ENCODE results near the gene CHRNB2.

CHRNB2 gene

GRCh38 chr1:154575951-154576566, 8.5 kb downstream of the CHRNB2 start:
- DNase-seq (ENCODE audit: insufficient read length, low spot score) (no peak), FAIRE-seq (no peak)
- TF ChIP-seq POU2F2 (IDR thresholded peaks at IDR 0.05; ENCODE audit: low read depth, low read length) (no peak), POLR2AphosphoS5 (IDR thresholded peaks at IDR 0.05; ENCODE audit: low read depth, low read length) (0 out of 2 replicates have a peak, but pooled peaks have one; percentile 13)

- no peak for FAIRE-seq
- TF ChIP-seq PAX5 (IDR thresholded peaks at IDR 0.05; ENCODE audit: insufficient read depth, low read length, severe bottlenecking) (no peak), SPI1 (IDR thresholded peaks at IDR 0.05; ENCODE audit: low read depth, low read length) (no peak), POLR2A (IDR thresholded peaks at IDR 0.05; ENCODE audit: low read depth, low read length) (peak; percentile 30; the same call in 1 of the 2 replicates)
- no peak for DNase-seq (ENCODE audit: insufficient read length, low spot score)
Measured at GRCh38 chr1:154577346-154578057, 9.9 kb downstream of the CHRNB2 start.

GRCh38 chr1:154578058-154578418, 10.5 kb downstream of the CHRNB2 start:
- TF ChIP-seq POLR2AphosphoS5 (IDR thresholded peaks at IDR 0.05; ENCODE audit: low read depth, low read length) (0 out of 2 replicates have a peak, but pooled peaks have one; percentile 3), POU2F2 (IDR thresholded peaks at IDR 0.05; ENCODE audit: low read depth, low read length) (no peak), SPI1 (IDR thresholded peaks at IDR 0.05; ENCODE audit: low read depth, low read length) (no peak), POLR2A (IDR thresholded peaks at IDR 0.05; ENCODE audit: low read depth, low read length) (peak; percentile 0; the same call in 1 of the 2 replicates), TAF1 (IDR thresholded peaks at IDR 0.05; ENCODE audit: low read depth, low read length) (no peak), PAX5 (IDR thresholded peaks at IDR 0.05; ENCODE audit: insufficient read depth, low read length, severe bottlenecking) (no peak)
- FAIRE-seq, result no peak
- no peak for DNase-seq (ENCODE audit: insufficient read length, low spot score)

- DNase-seq (ENCODE audit: insufficient read length, low spot score), result no peak
- 0 out of 2 replicates have a peak, but pooled peaks have one; percentile 57 for TF ChIP-seq POLR2AphosphoS5 (IDR thresholded peaks at IDR 0.05; ENCODE audit: low read depth, low read length)
- TF ChIP-seq POU2F2 (IDR thresholded peaks at IDR 0.05; ENCODE audit: low read depth, low read length), result no peak
- TF ChIP-seq POLR2A (IDR thresholded peaks at IDR 0.05; ENCODE audit: low read depth, low read length), result no peak; the same call in 1 of the 2 replicates
- no peak for FAIRE-seq
Measured at GRCh38 chr1:154579374-154579773, 11.8 kb downstream of the CHRNB2 start.

GRCh38 chr1:154581766-154582165, 14.2 kb downstream of the CHRNB2 start:
- DNase-seq (ENCODE audit: insufficient read length, low spot score) (no peak), FAIRE-seq (no peak)
- TF ChIP-seq POLR2A (IDR thresholded peaks at IDR 0.05; ENCODE audit: low read depth, low read length) (no peak), POLR2AphosphoS5 (IDR thresholded peaks at IDR 0.05; ENCODE audit: low read depth, low read length) (no peak), POU2F2 (IDR thresholded peaks at IDR 0.05; ENCODE audit: low read depth, low read length) (no peak), PAX5 (IDR thresholded peaks at IDR 0.05; ENCODE audit: insufficient read depth, low read length, severe bottlenecking) (no peak), TAF1 (IDR thresholded peaks at IDR 0.05; ENCODE audit: low read depth, low read length) (no peak), SPI1 (IDR thresholded peaks at IDR 0.05; ENCODE audit: low read depth, low read length) (no peak)

- no peak for FAIRE-seq
- TF ChIP-seq POLR2A (IDR thresholded peaks at IDR 0.05; ENCODE audit: low read depth, low read length) (0 out of 2 replicates have a peak, but pooled peaks have one; percentile 11), POU2F2 (IDR thresholded peaks at IDR 0.05; ENCODE audit: low read depth, low read length) (no peak)
- DNase-seq (ENCODE audit: insufficient read length, low spot score), result no peak
Measured at GRCh38 chr1:154582885-154583284, 15.3 kb downstream of the CHRNB2 start.

GRCh38 chr1:154583773-154584172, 16.2 kb downstream of the CHRNB2 start:
- FAIRE-seq, result no peak

GRCh38 chr1:154584267-154584994, 16.9 kb downstream of the CHRNB2 start:
- no peak for DNase-seq (ENCODE audit: insufficient read length, low spot score)
- no peak for FAIRE-seq
- TF ChIP-seq TAF1 (IDR thresholded peaks at IDR 0.05; ENCODE audit: low read depth, low read length), result no peak
- TF ChIP-seq SPI1 (IDR thresholded peaks at IDR 0.05; ENCODE audit: low read depth, low read length), result peak; percentile 58
- TF ChIP-seq POU2F2 (IDR thresholded peaks at IDR 0.05; ENCODE audit: low read depth, low read length), result no peak
- TF ChIP-seq PAX5 (IDR thresholded peaks at IDR 0.05; ENCODE audit: insufficient read depth, low read length, severe bottlenecking), result no peak
- TF ChIP-seq POLR2A (IDR thresholded peaks at IDR 0.05; ENCODE audit: low read depth, low read length), result no peak
- no peak for TF ChIP-seq POLR2AphosphoS5 (IDR thresholded peaks at IDR 0.05; ENCODE audit: low read depth, low read length)

More at GRCh38 chr1:154583773-154584172, 16.2 kb downstream of the CHRNB2 start:
- TF ChIP-seq POLR2A (IDR thresholded peaks at IDR 0.05; ENCODE audit: low read depth, low read length), result 0 out of 2 replicates have a peak, but pooled peaks have one; percentile 15
- TF ChIP-seq PAX5 (IDR thresholded peaks at IDR 0.05; ENCODE audit: insufficient read depth, low read length, severe bottlenecking), result no peak
- DNase-seq (ENCODE audit: insufficient read length, low spot score), result no peak

GRCh38 chr1:154586231-154586630, 18.7 kb downstream of the CHRNB2 start:
- FAIRE-seq (no peak), DNase-seq (ENCODE audit: insufficient read length, low spot score) (no peak)

GRCh38 chr1:154586641-154587040, 19.1 kb downstream of the CHRNB2 start:
- FAIRE-seq, result no peak

More at GRCh38 chr1:154586231-154586630, 18.7 kb downstream of the CHRNB2 start:
- TF ChIP-seq POLR2AphosphoS5 (IDR thresholded peaks at IDR 0.05; ENCODE audit: low read depth, low read length), result no peak
- no peak for TF ChIP-seq POLR2A (IDR thresholded peaks at IDR 0.05; ENCODE audit: low read depth, low read length)
- TF ChIP-seq POU2F2 (IDR thresholded peaks at IDR 0.05; ENCODE audit: low read depth, low read length), result no peak
- no peak for TF ChIP-seq TAF1 (IDR thresholded peaks at IDR 0.05; ENCODE audit: low read depth, low read length)
- TF ChIP-seq PAX5 (IDR thresholded peaks at IDR 0.05; ENCODE audit: insufficient read depth, low read length, severe bottlenecking), result no peak
- no peak for TF ChIP-seq SPI1 (IDR thresholded peaks at IDR 0.05; ENCODE audit: low read depth, low read length)

More at GRCh38 chr1:154586641-154587040, 19.1 kb downstream of the CHRNB2 start:
- DNase-seq (ENCODE audit: insufficient read length, low spot score), result no peak
- no peak for TF ChIP-seq POLR2AphosphoS5 (IDR thresholded peaks at IDR 0.05; ENCODE audit: low read depth, low read length)
